ENCODE measurements around the gene DTNB. TPM values are rescaled to one million over a fixed set of nuclear protein-coding genes. Genes with fewer than 3 reads are reported as not detected.
A peak's percentile ranks its signal among the peaks of the same experiment; 100 is the strongest.

Gene DTNB
- total and polyA plus RNA-seq, 10 of the 15 experiments (the other 5 are each of a cell fraction or from before 2014, with no cell fraction given): 4.5 to 30.6 (median 11.9) TPM

DNA sequence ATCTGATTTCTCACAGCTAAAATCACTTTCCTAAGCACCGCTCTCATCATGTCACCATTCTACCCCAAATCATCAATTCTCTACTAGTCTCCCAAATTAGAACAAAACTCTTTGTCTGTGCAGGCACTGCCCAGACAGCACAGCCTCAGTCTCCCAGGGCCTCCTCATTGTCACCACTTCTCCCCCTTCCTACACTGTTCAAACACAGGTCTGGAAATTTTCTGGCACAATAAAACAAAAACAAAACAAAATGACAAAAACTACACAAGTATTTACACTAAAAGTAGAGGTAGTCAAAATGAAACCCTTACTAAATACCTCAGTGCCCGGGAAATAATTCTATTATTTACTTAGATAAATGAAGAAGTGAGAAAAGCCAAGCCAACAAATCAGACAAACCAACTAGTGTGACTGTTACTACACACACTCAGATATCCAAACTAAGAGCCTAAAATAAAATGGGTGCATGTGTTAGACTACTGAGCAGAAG lies 175.4 kb downstream of the DTNB start:
- no peaks in the 10 kb centered on the region for H3K9me3 ChIP-seq (replicated peaks; ENCODE audit: control insufficient read depth, insufficient read depth, low read length)
- no peaks in the 10 kb centered on the region for H3K36me3 ChIP-seq (ENCODE audit: control insufficient read depth in 2 of 2, insufficient read depth in 2 of 2, low read length in 1 of 2)
- ATAC-seq (peak; percentile 92), DNase-seq (ENCODE audit: low read depth, low spot score) (no peak), FAIRE-seq (peak; percentile 81)
- peak overlapping the region; percentile 65 for H3K27ac ChIP-seq (ENCODE audit: control insufficient read depth, insufficient read depth)
- ChIA-PET RAD21 (ENCODE audit: unreplicated experiment) (interaction anchor here (0.7 to 3.4 kb wide), 10 partner anchors 10 to 288 kb away, joined by 3 to 14 read pairs (median 4); no protein-coding TSS in a partner anchor), CTCF (interaction anchor here (0.8 to 1.9 kb wide), 7 partner anchors 8 to 136 kb away, joined by 3 to 5 read pairs (median 4); no protein-coding TSS in a partner anchor), POLR2A (interaction anchor here (0.5 to 2.2 kb wide), 9 partner anchors 10 to 136 kb away, joined by 3 to 9 read pairs (median 4); no protein-coding TSS in a partner anchor), SMC1A (ENCODE audit: uncharacterized antibody, unreplicated experiment) (interaction anchor here (1.0 to 6.1 kb wide), 18 partner anchors 8 to 332 kb away, joined by 3 to 31 read pairs (median 6); no protein-coding TSS in a partner anchor)
- no peaks in the 10 kb centered on the region for H3K27me3 ChIP-seq (replicated peaks in 1 of 2; ENCODE audit: control insufficient read depth in 2 of 2, insufficient read depth in 2 of 2, low read length in 1 of 2)
- no peak overlapping the region for H3K4me3 ChIP-seq
- BruUV-seq (replicated peaks): no TSS peak
- no peaks in the 10 kb centered on the region for H3K79me2 ChIP-seq (ENCODE audit: control insufficient read depth, insufficient read depth, low read length)
- 0% methylated on average over 2 of the region's 2 CpGs for WGBS (ENCODE audit: insufficient coverage, insufficient replicate concordance, low lambda C conversion rate, missing lambda C conversion rate)
- H2AFZ ChIP-seq (ENCODE audit: control insufficient read depth, low read depth, low read length): no peak overlapping the region; the same call in none of the 2 replicates
- in situ Hi-C loops (cut with MboI): no loop called here
- peaks cover 15% of the 10 kb centered on the region for H3K4me1 ChIP-seq (ENCODE audit: control insufficient read depth, insufficient read depth, low read length)
- no peak overlapping the region for H3K9ac ChIP-seq (ENCODE audit: control insufficient read depth, insufficient read depth, low read length)
- H3K4me2 ChIP-seq (ENCODE audit: control insufficient read depth, insufficient read depth): peak overlapping the region; percentile 77
- intact Hi-C loops (cut with micrococcal nuclease; ENCODE audit: unreplicated experiment): loop anchor here (5.0 kb wide), 1 partner anchor 76 kb away; no protein-coding TSS in a partner anchor
- H4K20me1 ChIP-seq (ENCODE audit: control insufficient read depth, insufficient read depth): no peaks in the 10 kb centered on the region
- TF ChIP-seq HDAC2 (IDR thresholded peaks at IDR 0.05) (no peak), CREB1 (IDR thresholded peaks at IDR 0.05; ENCODE audit: low read depth) (peak; percentile 52; the same call in 1 of the 2 replicates), RB1 (IDR thresholded peaks at IDR 0.05; ENCODE audit: borderline replicate concordance) (no peak), HDAC6 (IDR thresholded peaks at IDR 0.05; ENCODE audit: unreplicated experiment) (no peak), EED (IDR thresholded peaks at IDR 0.05; ENCODE audit: low read depth) (0 out of 2 replicates have a peak, but pooled peaks have one; percentile 35), IRF4 (IDR thresholded peaks at IDR 0.05; ENCODE audit: low read depth, low read length) (0 out of 2 replicates have a peak, but pooled peaks have one; percentile 15), RCOR1 (conservative IDR thresholded peaks at IDR 0.05; ENCODE audit: low read depth, low read length) (0 out of 2 replicates have a peak, but pooled peaks have one; percentile 63), RUNX3 (IDR thresholded peaks at IDR 0.05; ENCODE audit: low read length) (peak; percentile 58), DPF2 (IDR thresholded peaks at IDR 0.05) (peak; percentile 85; the same call in 1 of the 2 replicates), JUND (IDR thresholded peaks at IDR 0.05; ENCODE audit: low read depth, low read length) (peak; percentile 68; the same call in 1 of the 2 replicates), ATF7 (IDR thresholded peaks at IDR 0.05; ENCODE audit: low read depth) (peak; percentile 77), ZNF622 (IDR thresholded peaks at IDR 0.05) (no peak), WRNIP1 (IDR thresholded peaks at IDR 0.05; ENCODE audit: borderline replicate concordance, low read depth, low read length) (no peak), TCF7 (IDR thresholded peaks at IDR 0.05; ENCODE audit: borderline replicate concordance) (peak; percentile 76; the same call in 1 of the 2 replicates), JUNB (IDR thresholded peaks at IDR 0.05) (peak; percentile 92), FOXK2 (IDR thresholded peaks at IDR 0.05) (no peak), BHLHE40 (IDR thresholded peaks at IDR 0.05; ENCODE audit: borderline replicate concordance in 1 of 2, low read depth in 2 of 2, low read length in 1 of 2) (peak in 1 of 2 experiments; percentile 49; a peak in 2 of 4 replicates), SPI1 (IDR thresholded peaks at IDR 0.05; ENCODE audit: borderline replicate concordance, insufficient read depth, low read depth, low read length) (peak; percentile 77), MEF2A (IDR thresholded peaks at IDR 0.05; ENCODE audit: insufficient read depth, low read depth, low read length) (peak; percentile 76), NBN (IDR thresholded peaks at IDR 0.05) (peak; percentile 73), BMI1 (IDR thresholded peaks at IDR 0.05; ENCODE audit: borderline replicate concordance) (peak; percentile 18; the same call in 1 of the 2 replicates), EP300 (IDR thresholded peaks at IDR 0.05; ENCODE audit: borderline replicate concordance in 1 of 2, control insufficient read depth in 1 of 2, low read depth in 2 of 2, low read length in 2 of 2) (peak; percentile 35 to 60; a peak in 2 of 4 replicates)
- TF ChIP-seq, protein P1, sequence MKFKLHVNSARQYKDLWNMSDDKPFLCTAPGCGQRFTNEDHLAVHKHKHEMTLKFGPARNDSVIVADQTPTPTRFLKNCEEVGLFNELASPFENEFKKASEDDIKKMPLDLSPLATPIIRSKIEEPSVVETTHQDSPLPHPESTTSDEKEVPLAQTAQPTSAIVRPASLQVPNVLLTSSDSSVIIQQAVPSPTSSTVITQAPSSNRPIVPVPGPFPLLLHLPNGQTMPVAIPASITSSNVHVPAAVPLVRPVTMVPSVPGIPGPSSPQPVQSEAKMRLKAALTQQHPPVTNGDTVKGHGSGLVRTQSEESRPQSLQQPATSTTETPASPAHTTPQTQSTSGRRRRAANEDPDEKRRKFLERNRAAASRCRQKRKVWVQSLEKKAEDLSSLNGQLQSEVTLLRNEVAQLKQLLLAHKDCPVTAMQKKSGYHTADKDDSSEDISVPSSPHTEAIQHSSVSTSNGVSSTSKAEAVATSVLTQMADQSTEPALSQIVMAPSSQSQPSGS (IDR thresholded peaks at IDR 0.05; ENCODE audit: low read length): peak; percentile 81; the same call in 1 of the 2 replicates
- TF ChIP-seq, protein P2, sequence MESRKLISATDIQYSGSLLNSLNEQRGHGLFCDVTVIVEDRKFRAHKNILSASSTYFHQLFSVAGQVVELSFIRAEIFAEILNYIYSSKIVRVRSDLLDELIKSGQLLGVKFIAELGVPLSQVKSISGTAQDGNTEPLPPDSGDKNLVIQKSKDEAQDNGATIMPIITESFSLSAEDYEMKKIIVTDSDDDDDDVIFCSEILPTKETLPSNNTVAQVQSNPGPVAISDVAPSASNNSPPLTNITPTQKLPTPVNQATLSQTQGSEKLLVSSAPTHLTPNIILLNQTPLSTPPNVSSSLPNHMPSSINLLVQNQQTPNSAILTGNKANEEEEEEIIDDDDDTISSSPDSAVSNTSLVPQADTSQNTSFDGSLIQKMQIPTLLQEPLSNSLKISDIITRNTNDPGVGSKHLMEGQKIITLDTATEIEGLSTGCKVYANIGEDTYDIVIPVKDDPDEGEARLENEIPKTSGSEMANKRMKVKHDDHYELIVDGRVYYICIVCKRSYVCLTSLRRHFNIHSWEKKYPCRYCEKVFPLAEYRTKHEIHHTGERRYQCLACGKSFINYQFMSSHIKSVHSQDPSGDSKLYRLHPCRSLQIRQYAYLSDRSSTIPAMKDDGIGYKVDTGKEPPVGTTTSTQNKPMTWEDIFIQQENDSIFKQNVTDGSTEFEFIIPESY (IDR thresholded peaks at IDR 0.05): no peak

Data from GM12878 (cell line).